Mucosa of rectum (tissue), 2 donors: ENCODE data around the gene MTRF1L.
"Not testable (repeated sequence)": the region's sequence is repeated elsewhere in the genome, so short reads cannot be mapped to it uniquely, and the experiment has no call there.

Experiments used
- H3K27ac ChIP-seq, 2 donors: one replicate each; pipeline ENCODE4 v1.7.0; 2013; ENCODE audit warnings: inconsistent platforms in 2 of 2, low read depth in 2 of 2, low read length in 2 of 2
- H3K27me3 ChIP-seq, 2 donors: one replicate each; pipeline ENCODE4 v1.7.0; 2013; ENCODE audit warnings: low read length in 2 of 2; ENCODE audit not compliant: control insufficient read depth in 2 of 2, insufficient read depth in 2 of 2
- H3K36me3 ChIP-seq, 2 donors: one replicate each; pipeline ENCODE4 v1.7.0; 2013; ENCODE audit warnings: low read length in 2 of 2; ENCODE audit not compliant: control insufficient read depth in 2 of 2, insufficient read depth in 2 of 2
- H3K4me1 ChIP-seq, 2 donors: one replicate each; pipeline ENCODE4 v1.7.0; 2013; ENCODE audit warnings: low read length in 2 of 2, mild to moderate bottlenecking in 1 of 2; ENCODE audit not compliant: control insufficient read depth in 2 of 2, insufficient read depth in 2 of 2
- H3K4me3 ChIP-seq, 2 donors: one replicate each; pipeline ENCODE4 v1.7.0; 2013; ENCODE audit warnings: low read length in 2 of 2
- H3K9ac ChIP-seq, 2 donors: one replicate each; pipeline ENCODE4 v1.7.0; 2013; ENCODE audit warnings: low read length in 2 of 2, low read depth in 1 of 2, mild to moderate bottlenecking in 1 of 2
- H3K9me3 ChIP-seq, 2 donors: one replicate each; pipeline ENCODE4 v1.7.0; 2013; ENCODE audit warnings: low read length in 2 of 2; ENCODE audit not compliant: control insufficient read depth in 2 of 2
- donor health status: healthy.
- donor health status: Normal muscosa, but diverticular disease.

Gene MTRF1L

GRCh38 chr6:153013438-153013837 lies 10.9 kb upstream of the MTRF1L start:
- H3K9ac ChIP-seq: no peak overlapping the region
- no peaks in the 10 kb centered on the region for H3K27me3 ChIP-seq
- H3K4me1 ChIP-seq: no peaks in the 10 kb centered on the region
- H3K36me3 ChIP-seq: no peaks in the 10 kb centered on the region
- no peaks in the 10 kb centered on the region for H3K9me3 ChIP-seq
- H3K4me3 ChIP-seq: no peak overlapping the region
- no peak overlapping the region for H3K27ac ChIP-seq

- Histone ChIP-seq H3K9me3 (no peaks in the 10 kb centered on the region), H3K4me3 (no peak overlapping the region), H3K36me3 (no peaks in the 10 kb centered on the region), H3K9ac (no peak overlapping the region), H3K4me1 (no peaks in the 10 kb centered on the region), H3K27ac (no peak overlapping the region), H3K27me3 (no peaks in the 10 kb centered on the region)
These were observed 10.3 kb upstream of the MTRF1L start for GRCh38 chr6:153012856-153013255.

GRCh38 chr6:153003366-153003690 lies 819 bp upstream of the MTRF1L start:
- Histone ChIP-seq H3K9me3 (no peaks in the 10 kb centered on the region), H3K4me1 (peaks cover 11 to 12% of the 10 kb centered on the region in 2 donors), H3K4me3 (peak overlapping the region; percentile 73 to 98), H3K27ac (peak overlapping the region; percentile 70 to 79), H3K9ac (peak overlapping the region; percentile 61 to 92), H3K36me3 (no peaks in the 10 kb centered on the region), H3K27me3 (no peaks in the 10 kb centered on the region)

- peak overlapping the region; percentile 70 to 79 for H3K27ac ChIP-seq
- H3K4me1 ChIP-seq: peaks cover 11 to 12% of the 10 kb centered on the region in 2 donors
- H3K36me3 ChIP-seq: peaks cover 5% of the 10 kb centered on the region in 2 donors
These were observed 519 bp downstream of the MTRF1L start for GRCh38 chr6:153001767-153002612.

GRCh38 chr6:153000790-153001189 lies 1.7 kb downstream of the MTRF1L start:
- not testable (repeated sequence) for H3K4me3 ChIP-seq, H3K27ac ChIP-seq, H3K27me3 ChIP-seq, H3K9ac ChIP-seq, H3K9me3 ChIP-seq
- Histone ChIP-seq H3K36me3 (peaks cover 10 to 14% of the 10 kb centered on the region in 2 donors), H3K4me1 (peaks cover 11 to 12% of the 10 kb centered on the region in 2 donors)

More at GRCh38 chr6:153001767-153002612, 519 bp downstream of the MTRF1L start:
- Histone ChIP-seq H3K27me3 (no peaks in the 10 kb centered on the region), H3K9me3 (no peaks in the 10 kb centered on the region), H3K4me3 (peak overlapping the region; percentile 73 to 98), H3K9ac (peak overlapping the region; percentile 61 to 92)

GRCh38 chr6:153000243-153000642 lies 2.3 kb downstream of the MTRF1L start:
- no peak overlapping the region for H3K4me3 ChIP-seq
- no peak overlapping the region for H3K27ac ChIP-seq
- H3K9ac ChIP-seq: no peak overlapping the region
- H3K36me3 ChIP-seq: peaks cover 11 to 14% of the 10 kb centered on the region in 2 donors
- no peaks in the 10 kb centered on the region for H3K27me3 ChIP-seq
- H3K4me1 ChIP-seq: peaks cover 11 to 12% of the 10 kb centered on the region in 2 donors
- H3K9me3 ChIP-seq: no peaks in the 10 kb centered on the region

- H3K9me3 ChIP-seq, H3K27ac ChIP-seq, H3K27me3 ChIP-seq, H3K9ac ChIP-seq, H3K4me3 ChIP-seq: not testable (repeated sequence)
- H3K36me3 ChIP-seq: peaks cover 14% of the 10 kb centered on the region in 2 donors
- H3K4me1 ChIP-seq: peaks cover 11 to 12% of the 10 kb centered on the region in 2 donors
These were observed 3.0 kb downstream of the MTRF1L start for GRCh38 chr6:152999538-152999937.

GRCh38 chr6:152993847-152994246 lies 8.7 kb downstream of the MTRF1L start:
- Histone ChIP-seq H3K36me3 (peaks cover 35 to 39% of the 10 kb centered on the region in 2 donors), H3K27ac (no peak overlapping the region), H3K27me3 (no peaks in the 10 kb centered on the region)

GRCh38 chr6:152993431-152993830 lies 9.1 kb downstream of the MTRF1L start:
- no peaks in the 10 kb centered on the region for H3K9me3 ChIP-seq
- H3K4me1 ChIP-seq: no peaks in the 10 kb centered on the region
- H3K27ac ChIP-seq: no peak overlapping the region
- no peak overlapping the region for H3K9ac ChIP-seq
- H3K27me3 ChIP-seq: no peaks in the 10 kb centered on the region
- peaks cover 35 to 39% of the 10 kb centered on the region in 2 donors for H3K36me3 ChIP-seq
- no peak overlapping the region for H3K4me3 ChIP-seq

More at GRCh38 chr6:152993847-152994246, 8.7 kb downstream of the MTRF1L start:
- Histone ChIP-seq H3K9me3 (no peaks in the 10 kb centered on the region), H3K4me3 (no peak overlapping the region), H3K9ac (no peak overlapping the region), H3K4me1 (no peaks in the 10 kb centered on the region)

- peaks cover 5 to 8% of the 10 kb centered on the region in 2 donors for H3K36me3 ChIP-seq
- no peak overlapping the region for H3K27ac ChIP-seq
- H3K27me3 ChIP-seq: no peaks in the 10 kb centered on the region
- no peaks in the 10 kb centered on the region for H3K9me3 ChIP-seq
- no peak overlapping the region for H3K9ac ChIP-seq
- peaks cover 10 to 13% of the 10 kb centered on the region in 2 donors for H3K4me1 ChIP-seq
- H3K4me3 ChIP-seq: no peak overlapping the region
These were observed 15.5 kb downstream of the MTRF1L start for GRCh38 chr6:152986978-152987377.
